Ascending aorta (tissue), 2 donors: Measurements from ENCODE around the gene AAMP. TPM values are rescaled to one million over a fixed set of nuclear protein-coding genes. Genes with fewer than 3 reads are reported as not detected.

ENCODE experiments used
- DNase-seq, 2 donors: peaks; one replicate each; pipeline ENCODE4 v3.0.0-alpha.2; 2019; ENCODE audit warnings: low spot score in 2 of 2
- H3K27ac ChIP-seq, 2 donors: fragments of 200-600 bp; sonication (generic); one replicate each; pipeline ENCODE4 v1.5.1; 2016 to 2017; ENCODE audit warnings: mild to moderate bottlenecking in 1 of 2
- H3K27me3 ChIP-seq: fragments of 200-600 bp; sonication (generic); one replicate; pipeline ENCODE4 v1.5.1; 2017
- H3K36me3 ChIP-seq, 2 donors: fragments of 200-600 bp; sonication (generic); one replicate each; pipeline ENCODE4 v1.5.1; 2016
- H3K4me1 ChIP-seq, 2 donors: fragments of 200-600 bp; sonication (generic); one replicate each; pipeline ENCODE4 v1.5.1; 2016 to 2017; ENCODE audit warnings: mild to moderate bottlenecking in 1 of 2
- H3K4me3 ChIP-seq, 2 donors: fragments of 200-600 bp; sonication (generic); one replicate each; pipeline ENCODE4 v1.5.1; 2016 to 2017; ENCODE audit warnings: mild to moderate bottlenecking in 1 of 2
- H3K9me3 ChIP-seq, 2 donors: fragments of 200-600 bp; sonication (generic); one replicate each; pipeline ENCODE4 v1.5.1; 2016
- intact Hi-C: fragments of 100-400 bp; cut with DNase I; formaldehyde crosslinking; loops from one replicate; pipeline ENCODE4 v1.15.1; 2023
- total RNA-seq: library from RNA; depleted of rRNA; stranded (reverse); fragments of >200 nt; gene quantifications from one replicate; pipeline ENCODE4 v1.1.0, GENCODE V29; 2016
- TF ChIP-seq, protein P1 (sequence below), 3 experiments: fragments of 200-600 bp in 2 of 3; fragments of 450-650 bp in 1 of 3; sonication (generic) in 2 of 3; IDR thresholded peaks; one replicate each; pipeline ENCODE4 v1.5.1; 2016 to 2019; ENCODE audit warnings: antibody characterized with exemption in 3 of 3, mild to moderate bottlenecking in 1 of 3, moderate library complexity in 1 of 3

Gene AAMP
- total RNA-seq, 1 donor from 2014 or later, result 73.7 TPM

DNA sequence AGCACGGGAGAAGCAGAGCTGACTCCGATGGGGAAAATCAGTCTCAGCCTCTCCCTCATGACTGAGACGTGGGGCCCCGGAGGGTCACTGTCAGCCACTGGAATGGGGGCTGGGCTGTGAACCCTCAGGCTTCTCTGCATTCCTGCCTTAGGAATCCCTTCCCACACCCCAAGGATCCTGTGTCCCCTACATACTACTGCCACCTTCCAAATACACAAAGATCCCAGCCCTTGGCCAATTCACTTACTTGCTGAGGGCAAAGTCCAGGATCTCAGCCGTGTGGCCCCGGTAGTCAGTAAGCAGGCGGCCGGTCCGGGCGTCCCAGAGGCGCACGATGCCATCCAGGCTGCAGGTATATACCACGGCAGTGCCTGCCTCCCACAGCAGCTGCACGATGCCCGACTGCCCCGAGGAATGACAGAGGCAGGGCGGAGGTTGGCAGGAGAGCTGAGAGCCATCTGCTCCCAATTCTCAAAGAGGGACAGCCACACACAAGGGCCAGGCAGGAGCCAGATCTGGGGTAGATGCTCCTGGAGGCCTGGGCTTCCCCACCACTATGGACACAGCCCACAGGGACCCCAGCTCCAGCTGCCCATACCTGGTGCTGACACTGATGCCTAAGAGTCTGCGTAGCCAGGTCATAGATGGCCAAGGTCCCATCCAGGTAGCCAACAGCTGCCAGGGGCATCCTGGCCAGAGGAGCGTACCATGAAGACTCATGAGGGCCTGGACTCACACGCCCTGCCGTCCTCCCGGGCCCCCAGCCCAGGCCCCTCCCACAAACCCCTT, 5.0 kb downstream of the AAMP start:
- Histone ChIP-seq H3K27ac (no peak overlapping the region), H3K4me1 (peaks cover 6 to 32% of the 10 kb centered on the region in 2 donors), H3K9me3 (no peaks in the 10 kb centered on the region), H3K27me3 (no peaks in the 10 kb centered on the region), H3K4me3 (no peak overlapping the region), H3K36me3 (peaks cover 36 to 37% of the 10 kb centered on the region in 2 donors)
- TF ChIP-seq, protein P1, sequence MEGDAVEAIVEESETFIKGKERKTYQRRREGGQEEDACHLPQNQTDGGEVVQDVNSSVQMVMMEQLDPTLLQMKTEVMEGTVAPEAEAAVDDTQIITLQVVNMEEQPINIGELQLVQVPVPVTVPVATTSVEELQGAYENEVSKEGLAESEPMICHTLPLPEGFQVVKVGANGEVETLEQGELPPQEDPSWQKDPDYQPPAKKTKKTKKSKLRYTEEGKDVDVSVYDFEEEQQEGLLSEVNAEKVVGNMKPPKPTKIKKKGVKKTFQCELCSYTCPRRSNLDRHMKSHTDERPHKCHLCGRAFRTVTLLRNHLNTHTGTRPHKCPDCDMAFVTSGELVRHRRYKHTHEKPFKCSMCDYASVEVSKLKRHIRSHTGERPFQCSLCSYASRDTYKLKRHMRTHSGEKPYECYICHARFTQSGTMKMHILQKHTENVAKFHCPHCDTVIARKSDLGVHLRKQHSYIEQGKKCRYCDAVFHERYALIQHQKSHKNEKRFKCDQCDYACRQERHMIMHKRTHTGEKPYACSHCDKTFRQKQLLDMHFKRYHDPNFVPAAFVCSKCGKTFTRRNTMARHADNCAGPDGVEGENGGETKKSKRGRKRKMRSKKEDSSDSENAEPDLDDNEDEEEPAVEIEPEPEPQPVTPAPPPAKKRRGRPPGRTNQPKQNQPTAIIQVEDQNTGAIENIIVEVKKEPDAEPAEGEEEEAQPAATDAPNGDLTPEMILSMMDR (IDR thresholded peaks at IDR 0.05), result no peak
- DNase-seq, result no peak
- intact Hi-C loops, result no loop called here

DNA sequence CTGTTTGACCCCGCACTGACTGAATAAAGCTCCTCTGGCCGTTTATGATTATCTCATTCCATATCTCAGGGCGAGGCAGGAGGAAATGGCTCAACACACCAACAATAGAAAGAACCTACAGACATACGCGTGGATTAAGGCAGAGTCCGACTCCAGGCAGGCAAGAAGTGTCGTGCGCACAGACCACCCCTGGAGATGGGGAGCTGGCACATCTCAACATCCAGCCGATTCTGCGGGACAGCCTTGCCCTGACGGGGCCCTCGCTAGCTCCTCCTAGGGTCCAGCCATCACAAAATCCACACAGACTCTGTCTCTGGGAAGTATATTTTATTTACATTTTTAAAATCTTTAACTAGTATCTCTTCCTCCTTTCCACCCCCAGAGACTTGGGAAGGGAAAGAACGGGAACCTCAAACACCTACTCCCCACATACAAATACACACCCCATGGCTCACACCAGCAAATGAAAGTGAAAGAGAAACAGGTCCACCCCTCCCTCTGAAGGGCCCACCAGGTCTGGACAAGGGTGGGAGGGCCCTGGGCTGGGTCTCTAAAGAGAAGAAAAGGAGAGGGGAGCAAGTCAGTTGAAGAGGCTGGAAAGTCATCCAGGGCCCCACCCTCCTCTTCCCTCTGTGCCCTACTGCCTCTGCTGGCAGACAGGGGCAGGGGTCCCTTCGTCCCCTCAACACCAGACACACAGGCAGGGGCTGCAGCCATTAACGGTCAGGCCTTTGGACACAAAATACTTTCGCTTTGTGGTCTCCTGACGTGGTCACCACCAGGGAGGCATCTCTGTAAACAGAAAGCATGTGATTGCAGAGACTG, 5.9 kb downstream of the AAMP start:
- intact Hi-C loops, result no loop called here
- Histone ChIP-seq H3K27me3 (no peaks in the 10 kb centered on the region), H3K4me1 (peaks cover 8 to 39% of the 10 kb centered on the region in 2 donors), H3K36me3 (peaks cover 36 to 37% of the 10 kb centered on the region in 2 donors), H3K9me3 (no peaks in the 10 kb centered on the region), H3K27ac (peak overlapping the region in 1 of 2 donors; percentile 24), H3K4me3 (no peak overlapping the region)
- TF ChIP-seq, protein P1 (IDR thresholded peaks at IDR 0.05), result no peak
- DNase-seq, result no peak

GRCh38 chr2:218262631-218263586, 7.0 kb downstream of the AAMP start:
- Histone ChIP-seq H3K9me3 (no peaks in the 10 kb centered on the region), H3K27me3 (no peaks in the 10 kb centered on the region), H3K36me3 (peaks cover 36 to 37% of the 10 kb centered on the region in 2 donors), H3K4me3 (no peak overlapping the region), H3K4me1 (peaks cover 14 to 40% of the 10 kb centered on the region in 2 donors), H3K27ac (peak overlapping the region; percentile 26 to 31)
- intact Hi-C loops, result no loop called here
- TF ChIP-seq, protein P1 (IDR thresholded peaks at IDR 0.05), result no peak
- DNase-seq, result no peak

- Histone ChIP-seq H3K4me1 (peaks cover 14 to 36% of the 10 kb centered on the region in 2 donors), H3K36me3 (peaks cover 31% of the 10 kb centered on the region in 2 donors), H3K9me3 (no peaks in the 10 kb centered on the region), H3K27me3 (no peaks in the 10 kb centered on the region), H3K4me3 (no peak overlapping the region), H3K27ac (peak overlapping the region; percentile 74 to 79)
- intact Hi-C loops, result no loop called here
- TF ChIP-seq, protein P1 (IDR thresholded peaks at IDR 0.05), result no peak
- no peak for DNase-seq
Measured at GRCh38 chr2:218262237-218262600, 7.7 kb downstream of the AAMP start.
